Right renal cortex interstitium (tissue), 3 donors: ENCODE measurements around the gene SNRPB. TPM values are rescaled to one million over a fixed set of nuclear protein-coding genes. Genes with fewer than 3 reads are reported as not detected.

Experiments
- DNase-seq, 3 donors: peaks; one replicate each; pipeline ENCODE4 v3.0.0-alpha.2; 2013; ENCODE audit warnings: low read depth in 3 of 3, low spot score in 2 of 3
- polyA plus RNA-seq, 3 donors: library from polyadenylated mRNA; unstranded; fragments of 120-200 nt; gene quantifications; one replicate each; pipeline ENCODE4 v1.2.1, GENCODE V29; 2013; ENCODE audit not compliant: insufficient read length in 3 of 3

Gene SNRPB
- polyA plus RNA-seq, 3 donors = 134 to 145 (median 139) TPM

- no peak for DNase-seq
Observed at GRCh38 chr20:2475850-2476741, 5.5 kb upstream of the SNRPB start.

DNA sequence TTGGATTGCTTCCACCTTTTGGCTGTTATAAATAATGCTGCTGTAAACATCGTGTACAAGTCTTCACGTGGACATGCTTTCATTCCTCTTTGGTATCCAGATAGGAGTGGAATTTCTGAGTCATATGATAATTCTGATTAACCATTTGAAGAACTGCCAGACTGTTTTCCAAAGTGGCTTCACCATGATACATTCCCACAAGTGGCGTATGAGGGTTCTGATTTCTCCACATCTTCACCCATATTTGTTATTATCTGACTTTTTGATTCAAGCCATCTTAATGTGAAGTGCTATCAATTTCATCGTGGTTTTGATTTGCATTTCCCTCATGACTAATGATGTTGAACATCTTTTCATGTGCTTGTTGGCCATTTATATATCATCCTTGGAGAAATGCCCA is 2.9 kb upstream of the SNRPB start:
- no peak for DNase-seq

DNA sequence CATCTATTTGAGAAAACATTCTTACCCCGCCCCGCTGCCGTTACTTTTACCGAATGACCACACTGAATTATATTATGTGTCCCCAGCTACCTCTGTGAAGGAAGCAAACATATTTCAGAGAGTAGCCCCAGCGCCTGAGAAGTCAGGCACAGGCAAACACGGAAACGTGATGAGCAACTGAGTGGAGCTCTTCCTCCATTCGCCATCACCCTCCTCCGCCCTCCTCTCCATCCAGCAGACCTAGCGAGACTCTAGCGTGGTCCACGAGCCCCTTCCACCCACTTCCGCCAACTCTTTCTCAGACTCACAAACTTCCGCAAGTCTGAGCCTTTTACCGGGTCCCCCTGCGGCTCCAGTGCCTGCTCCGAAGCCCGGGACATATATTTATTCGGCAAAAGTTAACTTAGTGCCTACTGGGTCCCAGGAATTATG is 582 bp downstream of the SNRPB start:
- peak in 2 of 3 donors; percentile 26 to 31 for DNase-seq

- DNase-seq = no peak
Observed at GRCh38 chr20:2468581-2469407, 1.8 kb downstream of the SNRPB start.

DNA sequence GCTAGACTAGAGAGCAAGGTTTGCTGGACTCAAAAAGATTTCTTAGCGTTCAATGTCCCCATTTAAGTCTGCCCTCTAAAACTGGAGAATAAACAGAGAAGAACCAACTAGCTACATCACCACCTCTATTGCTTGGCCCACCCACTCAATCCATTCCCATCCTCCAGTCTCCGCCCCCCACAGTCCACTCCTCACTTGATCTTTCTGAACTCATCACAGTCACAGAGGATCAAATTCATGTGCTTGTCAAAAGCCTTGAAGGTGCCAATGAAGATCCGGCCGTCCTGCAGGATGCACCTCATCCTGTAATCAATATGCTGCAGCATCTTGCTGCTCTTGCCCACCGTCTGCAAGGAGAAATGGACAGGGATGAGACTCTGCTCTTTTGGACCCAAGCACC is 3.2 kb downstream of the SNRPB start:
- DNase-seq = no peak

DNA sequence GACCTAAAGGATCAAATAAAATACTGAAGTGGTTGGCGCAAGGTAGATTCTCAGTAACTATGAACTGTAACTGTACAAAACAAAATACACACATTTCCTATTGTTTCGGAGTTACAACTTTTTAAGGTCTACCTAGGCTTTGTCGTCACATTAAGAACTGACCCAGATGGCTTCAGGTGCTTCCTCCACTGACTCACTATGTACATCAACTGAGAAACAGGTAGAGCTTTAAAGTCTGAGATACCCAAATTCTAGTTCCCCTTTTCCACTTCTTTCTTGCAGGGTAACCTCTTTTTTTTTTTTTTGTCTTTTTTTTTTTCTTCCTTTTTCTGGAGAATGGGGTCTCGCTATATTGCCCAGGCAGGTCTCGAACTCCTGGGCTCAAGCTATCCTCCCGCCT is 5.5 kb downstream of the SNRPB start:
- no peak for DNase-seq

DNA sequence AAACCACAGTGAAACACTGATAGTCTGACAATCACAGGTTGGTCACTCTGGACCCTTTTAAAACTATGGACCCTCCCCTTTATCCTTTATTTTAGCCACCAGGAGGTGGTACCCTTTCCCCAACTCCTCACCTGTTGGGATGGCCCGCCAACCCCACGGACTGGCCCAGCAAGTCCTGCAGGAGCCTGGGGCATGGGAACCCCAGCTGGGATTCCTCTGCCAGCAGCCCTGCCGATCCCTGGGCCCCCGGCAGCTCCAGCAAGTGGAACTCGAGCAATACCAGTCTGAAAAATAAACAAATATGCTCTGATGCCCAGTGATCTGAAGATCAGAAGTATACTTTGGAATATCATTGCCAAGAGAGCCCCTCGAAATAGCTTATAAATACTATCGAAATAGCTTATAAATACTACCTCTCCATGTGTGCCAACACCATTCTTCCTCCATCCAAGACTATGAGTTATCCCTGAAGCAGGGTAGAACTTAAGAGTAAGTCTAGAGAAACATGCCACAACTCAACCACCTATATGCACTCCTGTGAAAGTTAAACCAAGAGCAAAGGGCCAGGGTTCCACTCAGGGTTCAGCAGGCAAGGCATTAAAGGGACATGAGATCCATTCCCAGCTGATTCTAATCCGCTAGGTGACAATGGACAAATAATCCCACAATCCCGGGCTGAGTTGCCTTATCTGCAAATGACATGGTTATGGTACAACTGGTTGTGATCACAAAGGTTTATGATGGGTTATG is 6.8 kb downstream of the SNRPB start:
- no peak for DNase-seq

- DNase-seq = no peak
Observed at GRCh38 chr20:2462484-2462883, 8.1 kb downstream of the SNRPB start.

DNA sequence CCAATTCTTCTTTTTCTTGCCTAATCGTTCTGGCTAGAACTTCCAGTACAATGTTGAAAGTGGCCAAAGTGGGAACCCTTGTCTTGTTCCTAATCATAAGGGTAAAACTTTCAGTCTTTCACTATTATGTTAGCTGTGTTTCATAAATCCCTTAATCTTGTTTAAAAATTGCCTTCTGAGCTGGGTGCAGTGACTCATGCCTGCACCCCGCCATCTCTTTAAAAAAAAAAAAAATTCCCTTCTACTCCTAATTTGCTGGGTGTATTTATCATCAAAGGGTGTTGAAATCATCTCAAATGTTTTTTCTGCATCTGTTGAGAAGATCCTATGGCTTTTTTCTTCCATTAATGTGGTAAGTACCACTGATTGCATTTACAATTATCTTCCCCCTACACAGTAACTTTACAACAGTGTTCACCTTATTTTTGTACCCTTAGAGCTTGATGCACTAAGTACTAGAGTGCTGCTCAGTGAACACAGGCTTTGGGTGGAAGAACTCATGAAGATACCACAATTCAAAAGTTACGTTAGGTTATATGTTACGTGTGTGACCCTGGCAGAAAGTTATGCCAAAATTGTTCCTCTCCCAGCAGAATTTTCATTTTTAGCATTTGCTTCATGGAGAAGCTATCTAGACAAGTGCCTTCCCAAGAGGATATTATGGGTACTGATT is 9.7 kb downstream of the SNRPB start:
- no peak for DNase-seq

GRCh38 chr20:2459981-2460751 is 10.4 kb downstream of the SNRPB start:
- DNase-seq = no peak

- no peak for DNase-seq
Observed at GRCh38 chr20:2458919-2459499, 11.6 kb downstream of the SNRPB start.

- DNase-seq = no peak
Observed at GRCh38 chr20:2455771-2456497, 14.7 kb downstream of the SNRPB start.

DNA sequence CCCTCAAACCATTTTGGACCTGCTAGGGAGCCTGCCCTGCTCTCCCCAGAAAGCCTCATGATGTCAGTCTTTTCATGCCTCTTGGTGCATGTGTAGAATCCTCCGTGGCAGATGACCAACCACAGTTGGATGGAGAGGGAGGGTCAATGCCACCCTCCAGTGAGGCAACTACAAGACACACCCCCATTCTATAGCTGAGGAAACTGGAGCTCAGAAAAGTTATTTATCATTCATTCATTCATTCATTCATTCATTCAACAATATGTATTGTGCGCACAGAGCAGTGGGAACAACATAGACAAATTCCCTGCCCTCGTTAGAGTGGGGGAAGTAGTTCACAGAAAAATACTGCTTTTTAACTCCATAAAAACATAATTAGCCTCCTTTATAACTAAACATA is 16.8 kb downstream of the SNRPB start:
- no peak for DNase-seq

- DNase-seq = peak in 2 of 3 donors; percentile 18 to 56
Observed at GRCh38 chr20:2451939-2452732, 18.5 kb downstream of the SNRPB start.

DNA sequence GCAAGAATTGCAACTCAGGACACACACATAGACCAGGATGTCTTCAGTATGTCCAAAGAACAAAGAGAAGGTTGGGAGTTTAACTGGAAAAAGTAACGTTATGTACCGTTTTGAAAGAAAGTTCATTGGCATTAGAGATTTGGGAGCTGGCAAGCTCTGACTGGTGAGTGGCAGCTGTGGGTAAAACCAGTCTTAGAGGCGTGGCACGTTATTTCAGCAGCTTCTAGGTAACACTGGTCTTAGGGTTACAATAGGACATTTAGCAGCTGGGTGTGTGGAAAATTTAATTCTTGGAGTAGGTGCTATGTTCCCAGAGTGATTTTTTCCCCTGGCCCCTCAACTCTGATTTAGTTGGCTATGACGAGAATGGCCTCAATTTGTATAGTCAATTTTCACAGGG is 19.2 kb downstream of the SNRPB start:
- DNase-seq = no peak

DNA sequence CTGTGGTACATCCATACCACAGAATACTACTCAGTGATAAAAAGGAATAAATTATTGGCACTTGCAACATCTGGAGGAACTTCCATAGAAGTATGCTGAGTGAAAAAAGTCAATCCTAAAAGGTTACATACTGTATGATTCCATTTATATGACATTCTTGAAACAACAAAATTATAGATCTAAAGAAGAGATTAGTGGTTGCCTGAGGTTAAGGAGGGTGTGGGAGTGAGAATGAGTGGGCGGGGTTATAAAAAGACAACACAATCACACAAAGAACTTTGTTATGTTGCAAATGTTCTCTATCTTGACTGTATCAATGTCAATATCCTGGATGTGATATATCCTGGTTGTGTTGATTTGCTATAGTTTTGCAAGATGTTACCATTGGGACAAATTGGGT is 21.2 kb downstream of the SNRPB start:
- no peak for DNase-seq

DNA sequence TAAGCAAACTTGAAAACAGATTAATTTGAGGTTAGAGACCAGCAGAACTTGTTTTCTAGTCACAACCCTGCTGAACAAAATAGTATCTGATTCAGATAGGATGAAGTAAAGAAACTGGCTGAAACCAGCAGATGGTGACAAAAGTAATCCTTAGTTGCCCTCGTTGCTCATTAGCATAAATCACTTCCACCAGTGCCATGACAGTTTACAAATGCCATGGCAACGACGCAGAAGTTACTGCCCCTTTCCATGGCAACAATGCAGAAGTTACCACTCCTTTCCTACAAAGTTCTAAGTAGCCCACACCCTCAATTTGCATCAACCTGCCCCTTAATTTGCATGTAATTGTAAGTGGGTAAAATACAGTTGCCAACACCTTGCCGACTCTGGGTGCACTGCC is 23.7 kb downstream of the SNRPB start:
- no peak for DNase-seq

- DNase-seq = no peak
Observed at GRCh38 chr20:2431185-2431584, 39.4 kb downstream of the SNRPB start.
